IMR-90 (cell line): ENCODE results near the gene PLEKHD1. TPM values are rescaled to one million over a fixed set of nuclear protein-coding genes. Genes with fewer than 3 reads are reported as not detected.

Source experiments
- ATAC-seq: fragments of 200-7000 bp; cut with Tn5 transposase; 2 replicates; pipeline ENCODE4 v1.9.1; 2020; ENCODE audit warnings: low read depth, mild to moderate bottlenecking, moderate library complexity
- BruUV-seq: library from RNA; stranded (reverse); fragments of 400-500 nt; replicated peaks from 2 replicates; lab custom pipeline; 2021; lab: Mats Ljungman, UMichigan
- CTCF ChIA-PET: fragments of 300-600 bp; formaldehyde crosslinking; extraction: SDS; loops from one replicate; lab custom pipeline; 2021; ENCODE audit warnings: antibody characterized with exemption; lab: Yijun Ruan, JAX
- POLR2A ChIA-PET: fragments of 300-600 bp; sonication (Branson Sonifier 250); formaldehyde crosslinking; loops from one replicate; lab custom pipeline; 2022; ENCODE audit warnings: antibody characterized with exemption; ENCODE audit not compliant: unreplicated experiment; lab: Charles Lee
- DNase-seq: peaks from one replicate; pipeline ENCODE4 v3.0.0; 2013
- H2AFZ ChIP-seq: replicated peaks from 2 replicates; pipeline ENCODE3; 2013; ENCODE audit warnings: low read length, mild to moderate bottlenecking; ENCODE audit not compliant: poor library complexity
- H2AK5ac ChIP-seq: 2 replicates; pipeline ENCODE4 v1.6.1; 2013; ENCODE audit warnings: low read depth, low read length, inconsistent platforms
- H2AK9ac ChIP-seq: replicated peaks from 2 replicates; pipeline ENCODE3; 2013; ENCODE audit warnings: mild to moderate bottlenecking, low read depth, low read length, moderate library complexity; ENCODE audit not compliant: poor library complexity
- H2BK120ac ChIP-seq: 2 replicates; pipeline ENCODE4 v1.6.1; 2013; ENCODE audit warnings: low read depth, low read length, inconsistent platforms
- H2BK15ac ChIP-seq: 3 replicates; pipeline ENCODE4 v1.6.1; 2013; ENCODE audit warnings: low read depth, low read length, inconsistent platforms
- H2BK20ac ChIP-seq: 2 replicates; pipeline ENCODE4 v1.6.1; 2013; ENCODE audit warnings: low read depth, mild to moderate bottlenecking, inconsistent platforms, low read length, moderate library complexity
- H2BK5ac ChIP-seq: 2 replicates; pipeline ENCODE4 v1.6.1; 2013; ENCODE audit warnings: mild to moderate bottlenecking, low read depth, low read length, inconsistent platforms; ENCODE audit not compliant: poor library complexity, severe bottlenecking
- H3K14ac ChIP-seq: replicated peaks from 2 replicates; pipeline ENCODE4 v1.6.1; 2013; ENCODE audit warnings: low read depth, low read length, inconsistent platforms
- H3K18ac ChIP-seq: 2 replicates; pipeline ENCODE4 v1.6.1; 2013; ENCODE audit warnings: low read depth, low read length, control low read depth
- H3K23ac ChIP-seq: 2 replicates; pipeline ENCODE4 v1.6.1; 2013; ENCODE audit warnings: low read depth, low read length, inconsistent platforms
- H3K27ac ChIP-seq: 2 replicates; pipeline ENCODE4 v1.5.1; 2013; ENCODE audit warnings: mild to moderate bottlenecking, control low read depth, low read length; ENCODE audit not compliant: insufficient read depth
- H3K27me3 ChIP-seq: 2 replicates; pipeline ENCODE4 v1.6.1; 2013; ENCODE audit warnings: low read length; ENCODE audit not compliant: control insufficient read depth, insufficient read depth
- H3K36me3 ChIP-seq: 2 replicates; pipeline ENCODE4 v1.6.1; 2013; ENCODE audit warnings: low read length, mixed read lengths; ENCODE audit not compliant: control insufficient read depth, insufficient read depth
- H3K4ac ChIP-seq: 2 replicates; pipeline ENCODE4 v1.6.1; 2013; ENCODE audit warnings: low read depth, low read length, inconsistent platforms
- H3K4me1 ChIP-seq: 2 replicates; pipeline ENCODE4 v1.6.1; 2013; ENCODE audit warnings: low read length, mixed read lengths; ENCODE audit not compliant: control insufficient read depth, insufficient read depth
- H3K4me2 ChIP-seq: 2 replicates; pipeline ENCODE4 v1.6.1; 2013; ENCODE audit warnings: low read depth, mild to moderate bottlenecking, control low read depth, low read length, moderate library complexity
- H3K4me3 ChIP-seq: 2 replicates; pipeline ENCODE4 v1.5.1; 2013; ENCODE audit warnings: low read depth, mild to moderate bottlenecking, control low read depth, low read length, moderate library complexity; ENCODE audit not compliant: insufficient read depth
- H3K56ac ChIP-seq: 2 replicates; pipeline ENCODE4 v1.6.1; 2013; ENCODE audit warnings: low read length, inconsistent platforms; ENCODE audit not compliant: insufficient read depth; ENCODE audit errors: extremely low read depth
- H3K79me1 ChIP-seq, 2 experiments: 2 replicates each; pipeline ENCODE4 v1.6.1; 2013; ENCODE audit warnings: low read length in 2 of 2, inconsistent platforms in 1 of 2, low read depth in 1 of 2
- H3K9ac ChIP-seq: 2 replicates; pipeline ENCODE4 v1.6.1; 2013; ENCODE audit warnings: low read depth, low read length, control low read depth
- H3K9me1 ChIP-seq: 2 replicates; pipeline ENCODE4 v1.6.1; 2013; ENCODE audit warnings: low read length, inconsistent platforms; ENCODE audit not compliant: insufficient read depth
- H3K9me3 ChIP-seq: 2 replicates; pipeline ENCODE4 v1.6.1; 2013; ENCODE audit warnings: low read length; ENCODE audit not compliant: control insufficient read depth, insufficient read depth
- H4K20me1 ChIP-seq: 2 replicates; pipeline ENCODE4 v1.6.1; 2013; ENCODE audit warnings: low read length, inconsistent platforms; ENCODE audit not compliant: insufficient read depth
- H4K5ac ChIP-seq: 2 replicates; pipeline ENCODE4 v1.6.1; 2013; ENCODE audit warnings: mild to moderate bottlenecking, low read depth, low read length, control low read depth
- H4K8ac ChIP-seq, 2 experiments: 2 replicates each; pipeline ENCODE4 v1.6.1; 2013; ENCODE audit warnings: low read depth in 2 of 2, low read length in 2 of 2, control low read depth in 1 of 2, inconsistent platforms in 1 of 2
- H4K91ac ChIP-seq: 2 replicates; pipeline ENCODE4 v1.6.1; 2013; ENCODE audit warnings: low read depth, low read length, inconsistent platforms; ENCODE audit not compliant: insufficient read depth
- BHLHE40 ChIP-seq: fragments of 150-350 bp; IDR thresholded peaks from 2 replicates; pipeline ENCODE4 v1.6.1; 2016; ENCODE audit warnings: mild to moderate bottlenecking, low read depth, low read length
- CTCF ChIP-seq: conservative IDR thresholded peaks from 2 replicates; pipeline ENCODE4 v1.5.1; 2012; ENCODE audit warnings: mild to moderate bottlenecking, low read depth, low read length, improper control_type of control experiment
- ELK1 ChIP-seq: fragments of 150-350 bp; IDR thresholded peaks from 2 replicates; pipeline ENCODE4 v1.6.1; 2016; ENCODE audit warnings: low read depth, mild to moderate bottlenecking, low read length, moderate library complexity, borderline replicate concordance
- FOS ChIP-seq: fragments of 150-350 bp; IDR thresholded peaks from 2 replicates; pipeline ENCODE4 v1.6.1; 2016; ENCODE audit warnings: low read depth, low read length
- MAFK ChIP-seq: IDR thresholded peaks from 2 replicates; pipeline ENCODE4 v1.6.1; 2012; ENCODE audit warnings: low read depth, low read length, improper control_type of control experiment
- MXI1 ChIP-seq: IDR thresholded peaks from 2 replicates; pipeline ENCODE4 v1.6.1; 2012; ENCODE audit warnings: low read depth, mild to moderate bottlenecking, low read length, moderate library complexity, borderline replicate concordance
- RFX5 ChIP-seq: IDR thresholded peaks from 2 replicates; pipeline ENCODE4 v1.8.0; 2012; ENCODE audit warnings: low read depth, mild to moderate bottlenecking, low read length, moderate library complexity
- WGBS, 2 experiments: methylation state at CpG; one replicate each; pipeline versions ENCODE4 v1.1.5 to v1.1.7; 2013; ENCODE audit warnings: missing lambda C conversion rate in 2 of 2; ENCODE audit not compliant: insufficient read length in 1 of 2; ENCODE audit errors: extremely low coverage in 2 of 2; 5-methylcytosine and 5-hydroxymethylcytosine counted together
- dilution Hi-C: fragments of 300-500 bp; cut with HindIII; formaldehyde crosslinking; loops from one replicate; pipeline ENCODE4 v1.14.3; 2018; ENCODE audit warnings: low sequenced_read_pairs; ENCODE audit not compliant: unreplicated experiment
- in situ Hi-C: fragments of 300-500 bp; cut with MboI; formaldehyde crosslinking; loops from 3 replicates; pipeline ENCODE4 v1.14.3; 2019; ENCODE audit warnings: low sequenced_read_pairs, inconsistent platforms, mixed read lengths
- intact Hi-C: fragments of 100-400 bp; cut with micrococcal nuclease; formaldehyde crosslinking; loops from 2 replicates; pipeline ENCODE4 v1.10.0; 2022
- polyA plus RNA-seq, 3 experiments: library from polyadenylated mRNA; depleted of rRNA; stranded (reverse); fragments of >200 nt; gene quantifications; 2 replicates each; pipeline ENCODE4 v1.2.3, GENCODE V29; 2012; ENCODE audit warnings: low replicate concordance in 1 of 3
- total RNA-seq: library from RNA; depleted of rRNA; stranded (reverse); fragments of >200 nt; gene quantifications from 2 replicates; pipeline ENCODE4 v1.2.3, GENCODE V29; 2012

Gene PLEKHD1
- total and polyA plus RNA-seq, 2 of the 4 experiments (the other 2 are of a cell fraction): under 0.01 TPM; not detected in 1

- Histone ChIP-seq H3K27me3 (no peaks in the 10 kb centered on the region), H4K5ac (no peak overlapping the region), H3K56ac (no peak overlapping the region), H2BK5ac (no peak overlapping the region), H3K79me1 (peaks cover 3 to 9% of the 10 kb centered on the region in 2 experiments; a peak in 2 of 4 replicates), H3K23ac (no peak overlapping the region), H3K18ac (no peak overlapping the region), H3K4me1 (no peaks in the 10 kb centered on the region), H2BK15ac (no peak overlapping the region), H2AK9ac (no peak overlapping the region), H4K8ac (no peak overlapping the region), H2BK20ac (no peak overlapping the region), H3K4me3 (no peak overlapping the region), H4K20me1 (peaks cover 4% of the 10 kb centered on the region; the same call in 1 of the 2 replicates), H3K27ac (no peak overlapping the region), H2AK5ac (no peak overlapping the region), H3K9me3 (no peaks in the 10 kb centered on the region), H2BK120ac (no peak overlapping the region), H3K14ac (no peak overlapping the region), H3K36me3 (peaks cover 18% of the 10 kb centered on the region), H4K91ac (no peak overlapping the region), H3K4ac (no peak overlapping the region), H3K9me1 (no peaks in the 10 kb centered on the region), H3K9ac (no peak overlapping the region), H3K4me2 (no peak overlapping the region), H2AFZ (no peak overlapping the region)
- ChIA-PET CTCF (interaction anchor here (0.7 to 1.7 kb wide), 4 partner anchors 9 to 217 kb away, joined by 3 to 6 read pairs (median 4); no protein-coding TSS in a partner anchor), POLR2A (no interaction called here)
- TF ChIP-seq ELK1: no peak
- TF ChIP-seq FOS: no peak
- no peak for TF ChIP-seq MXI1
- TF ChIP-seq CTCF: no peak
- TF ChIP-seq BHLHE40: no peak
- no peak for TF ChIP-seq MAFK
- no peak for TF ChIP-seq RFX5
- no CpG with 5 or more reads among the region's 1 CpG for WGBS, 2 experiments
- dilution Hi-C loops: no loop called here
- no TSS peak for BruUV-seq
- in situ Hi-C loops: no loop called here
- intact Hi-C loops: no loop called here
- ATAC-seq (no peak), DNase-seq (no peak)
Observed at GRCh38 chr14:69459122-69459521, 25.4 kb upstream of the PLEKHD1 start.
